Measurements from ENCODE around the gene FBXO33.
"Not testable (repeated sequence)": the region's sequence is repeated elsewhere in the genome, so short reads cannot be mapped to it uniquely, and the experiment has no call there.

DNA sequence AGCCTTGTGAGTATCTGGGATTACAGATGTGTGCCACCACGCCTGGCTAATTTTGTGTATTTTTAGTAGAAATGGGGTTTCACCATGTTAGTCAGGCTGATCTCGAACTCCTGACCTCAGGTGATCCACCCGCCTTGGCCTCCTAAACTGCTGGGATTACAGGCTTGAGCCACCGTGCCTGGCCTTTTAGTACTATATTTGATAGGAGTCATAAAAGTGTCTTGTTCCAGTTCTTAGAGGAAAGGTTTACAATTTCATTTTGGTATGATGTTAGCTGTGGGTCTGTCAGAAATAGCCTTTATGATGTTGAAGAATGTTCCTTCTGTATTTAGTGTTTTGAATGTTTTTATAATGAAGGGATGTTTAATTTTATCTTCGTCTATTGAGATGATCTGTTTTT, 70.7 kb downstream of the FBXO33 start:
- TF ChIP-seq, protein P1, sequence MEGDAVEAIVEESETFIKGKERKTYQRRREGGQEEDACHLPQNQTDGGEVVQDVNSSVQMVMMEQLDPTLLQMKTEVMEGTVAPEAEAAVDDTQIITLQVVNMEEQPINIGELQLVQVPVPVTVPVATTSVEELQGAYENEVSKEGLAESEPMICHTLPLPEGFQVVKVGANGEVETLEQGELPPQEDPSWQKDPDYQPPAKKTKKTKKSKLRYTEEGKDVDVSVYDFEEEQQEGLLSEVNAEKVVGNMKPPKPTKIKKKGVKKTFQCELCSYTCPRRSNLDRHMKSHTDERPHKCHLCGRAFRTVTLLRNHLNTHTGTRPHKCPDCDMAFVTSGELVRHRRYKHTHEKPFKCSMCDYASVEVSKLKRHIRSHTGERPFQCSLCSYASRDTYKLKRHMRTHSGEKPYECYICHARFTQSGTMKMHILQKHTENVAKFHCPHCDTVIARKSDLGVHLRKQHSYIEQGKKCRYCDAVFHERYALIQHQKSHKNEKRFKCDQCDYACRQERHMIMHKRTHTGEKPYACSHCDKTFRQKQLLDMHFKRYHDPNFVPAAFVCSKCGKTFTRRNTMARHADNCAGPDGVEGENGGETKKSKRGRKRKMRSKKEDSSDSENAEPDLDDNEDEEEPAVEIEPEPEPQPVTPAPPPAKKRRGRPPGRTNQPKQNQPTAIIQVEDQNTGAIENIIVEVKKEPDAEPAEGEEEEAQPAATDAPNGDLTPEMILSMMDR (IDR thresholded peaks at IDR 0.05): not testable (repeated sequence)
- not testable (repeated sequence) for TF ChIP-seq ZFX (IDR thresholded peaks at IDR 0.05; ENCODE audit: borderline replicate concordance)
